HepG2 (cell line): Measurements from ENCODE around the gene ZMYND8. TPM values are rescaled to one million over a fixed set of nuclear protein-coding genes. Genes with fewer than 3 reads are reported as not detected.

Source experiments
- ATAC-seq: fragments of 200-7000 bp; cut with Tn5 transposase; 3 replicates; pipeline ENCODE4 v1.9.1; 2020; ENCODE audit warnings: mild to moderate bottlenecking, moderate library complexity
- BruUV-seq: library from RNA; stranded (reverse); fragments of 400-500 nt; replicated peaks from 2 replicates; lab custom pipeline; 2021; lab: Mats Ljungman, UMichigan
- CTCF ChIA-PET: fragments of 300-600 bp; formaldehyde crosslinking; extraction: SDS; loops from one replicate; lab custom pipeline; 2021; ENCODE audit warnings: low total read pairs, inconsistent platforms, low intra/inter-chr PET ratio; lab: Yijun Ruan, JAX
- POLR2A ChIA-PET: fragments of 350-600 bp; sonication (Branson Sonifier 250); formaldehyde crosslinking; loops from one replicate; lab custom pipeline; 2020; ENCODE audit warnings: antibody characterized with exemption, inconsistent platforms; lab: Yijun Ruan, JAX
- DNase-seq: peaks from one replicate; pipeline ENCODE4 v3.0.0-alpha.2; 2015; ENCODE audit warnings: low spot score
- FAIRE-seq: peaks from 3 replicates; lab custom pipeline; 2011; peaks lifted over from hg19 to GRCh38; lab: Jason Lieb, UNC
- H2AFZ ChIP-seq: one replicate; pipeline ENCODE4 v1.6.1; 2011; ENCODE audit warnings: low read length, inconsistent platforms
- H3K27ac ChIP-seq: fragments of 300-600 bp; 3 replicates; pipeline ENCODE4 v1.8.0; 2011; ENCODE audit warnings: mixed run types, mild to moderate bottlenecking, mixed read lengths, low read length, inconsistent platforms; ENCODE audit not compliant: insufficient read depth; ENCODE audit errors: extremely low read length
- H3K27me3 ChIP-seq, 2 experiments: fragments of 200-600 bp in 1 of 2; 2 replicates in 1 of 2; 3 replicates in 1 of 2; pipeline versions ENCODE4 v1.6.0 to v1.8.0; 2011; ENCODE audit warnings: low read length in 2 of 2, mild to moderate bottlenecking in 2 of 2, moderate library complexity in 2 of 2, inconsistent platforms in 1 of 2; ENCODE audit not compliant: insufficient read depth in 2 of 2, control insufficient read depth in 1 of 2
- H3K36me3 ChIP-seq, 2 experiments: fragments of 200-600 bp in 1 of 2; replicated peaks in 1 of 2; 2 replicates in 1 of 2; 3 replicates in 1 of 2; pipeline versions ENCODE4 v1.5.1 to v1.8.0; 2011; ENCODE audit warnings: low read length in 2 of 2, inconsistent platforms in 1 of 2; ENCODE audit not compliant: insufficient read depth in 2 of 2, control insufficient read depth in 1 of 2
- H3K4me1 ChIP-seq: 2 replicates; pipeline ENCODE4 v1.5.1; 2012; ENCODE audit warnings: low read length, inconsistent platforms; ENCODE audit not compliant: insufficient read depth
- H3K4me2 ChIP-seq: 2 replicates; pipeline ENCODE4 v1.6.0; 2011; ENCODE audit warnings: low read depth, low read length, inconsistent platforms
- H3K4me3 ChIP-seq, 3 experiments: fragments of 200-600 bp in 1 of 3; sonication (generic), shearing (Covaris generic) in 1 of 3; replicated peaks in 1 of 3; 2 replicates each; pipeline ENCODE4 v1.5.1; 2011 to 2016; ENCODE audit warnings: low read length in 3 of 3, inconsistent platforms in 2 of 3, low read depth in 2 of 3, mild to moderate bottlenecking in 2 of 3, control low read depth in 1 of 3, mixed read lengths in 1 of 3; ENCODE audit not compliant: insufficient read depth in 1 of 3
- H3K79me2 ChIP-seq: one replicate; pipeline ENCODE4 v1.6.1; 2011; ENCODE audit warnings: low read length, inconsistent platforms; ENCODE audit not compliant: insufficient read depth
- H3K9ac ChIP-seq: 2 replicates; pipeline ENCODE4 v1.6.0; 2011; ENCODE audit warnings: mild to moderate bottlenecking, low read depth, low read length, inconsistent platforms; ENCODE audit not compliant: insufficient read depth
- H3K9me3 ChIP-seq: 2 replicates; pipeline ENCODE4 v1.5.1; 2012; ENCODE audit warnings: mild to moderate bottlenecking, low read length
- H4K20me1 ChIP-seq: 2 replicates; pipeline ENCODE4 v1.6.0; 2011; ENCODE audit warnings: inconsistent platforms, mild to moderate bottlenecking, low read length, moderate library complexity; ENCODE audit not compliant: insufficient read depth
- IRX3 ChIP-seq: sonication (generic); formaldehyde crosslinking; IDR thresholded peaks from 2 replicates; pipeline ENCODE4 v1.8.1; 2023; ENCODE audit warnings: mild to moderate bottlenecking, low read depth, missing genetic modification reagents, borderline replicate concordance
- POLR2AphosphoS5 ChIP-seq: IDR thresholded peaks from 2 replicates; pipeline ENCODE4 v1.6.1; 2012; ENCODE audit warnings: low read depth, low read length
- RBM22 ChIP-seq: fragments of 200-400 bp; formaldehyde crosslinking; optimal IDR thresholded peaks from 2 replicates; pipeline ENCODE3; 2017; ENCODE audit warnings: mild to moderate bottlenecking, low read length, moderate library complexity
- ZMAT3 ChIP-seq: sonication (generic); formaldehyde crosslinking; conservative IDR thresholded peaks from 2 replicates; pipeline ENCODE4 v1.7.0; 2021; ENCODE audit warnings: missing genetic modification reagents
- ZNF382 ChIP-seq: sonication (generic); formaldehyde crosslinking; IDR thresholded peaks from 2 replicates; pipeline ENCODE4 v1.5.0; 2020; ENCODE audit warnings: missing genetic modification reagents, mild to moderate bottlenecking, borderline replicate concordance
- ZNF597 ChIP-seq: sonication (generic); formaldehyde crosslinking; IDR thresholded peaks from 2 replicates; pipeline ENCODE4 v1.5.0; 2020; ENCODE audit warnings: missing genetic modification reagents
- WGBS: methylation state at CpG from one replicate; pipeline ENCODE4 v1.1.6; 2017; ENCODE audit warnings: low lambda C conversion rate; 5-methylcytosine and 5-hydroxymethylcytosine counted together
- in situ Hi-C: cut with HindIII; loops from 2 replicates; pipeline ENCODE4 v1.10.0; 2017; ENCODE audit warnings: low pct_unique_long_range_greater_than_20kb; ENCODE audit not compliant: extremely low pct_ligation_motif_present
- intact Hi-C: fragments of 100-400 bp; cut with micrococcal nuclease; formaldehyde crosslinking; loops from one replicate; pipeline ENCODE4 v1.10.0; 2022; ENCODE audit not compliant: unreplicated experiment
- polyA plus RNA-seq, 8 experiments: library from polyadenylated mRNA; depleted of rRNA in 3 of 8; stranded (reverse) in 7 of 8; unstranded in 1 of 8; fragments of >200 nt; fragmentation: Illumina TruSeq in 4 of 8; extraction: Trizol in 4 of 8; gene quantifications; 2 replicates each; pipeline versions ENCODE4 v1.2.1 to v1.2.3, GENCODE V29; 2011 to 2016; ENCODE audit warnings: low read depth in 4 of 8, missing spikeins in 1 of 8, mixed read lengths in 1 of 8; ENCODE audit not compliant: insufficient read depth in 1 of 8
- total RNA-seq, 5 experiments: library from RNA; depleted of rRNA; stranded (reverse); fragments of >200 nt; fragmentation: Illumina TruSeq; extraction: Trizol; gene quantifications; 2 replicates each; pipeline ENCODE4 v1.2.3, GENCODE V29; 2016; ENCODE audit warnings: low read depth in 1 of 5

The ZMYND8 gene
- total and polyA plus RNA-seq, 2 of the 13 experiments (the other 11 are each of a cell fraction or from before 2014, with no cell fraction given), result 53.9 to 84.7 TPM

- BruUV-seq, result no TSS peak
- Histone ChIP-seq H3K4me2 (no peak overlapping the region), H3K9ac (no peak overlapping the region), H3K4me1 (no peaks in the 10 kb centered on the region), H3K27ac (no peak overlapping the region), H2AFZ (no peak overlapping the region), H4K20me1 (peaks cover 27% of the 10 kb centered on the region; the same call in 1 of the 2 replicates), H3K27me3 (no peaks in the 10 kb centered on the region; a peak in 1 of 5 replicates), H3K79me2 (peaks cover 5% of the 10 kb centered on the region), H3K36me3 (peaks cover 76 to 92% of the 10 kb centered on the region in 2 experiments), H3K4me3 (no peak overlapping the region), H3K9me3 (no peaks in the 10 kb centered on the region)
- 96% methylated on average over 7 of the region's 7 CpGs for WGBS
- CTCF ChIA-PET, result no interaction called here
- ATAC-seq, result no peak
- no peak for DNase-seq
- intact Hi-C loops, result loop anchor here (5.0 kb wide), 1 partner anchor 35 kb away; no protein-coding TSS in a partner anchor
- TF ChIP-seq ZNF597 (CRISPR knock-in tag) (no peak), ZMAT3 (CRISPR knock-in tag) (no peak), ZNF382 (CRISPR knock-in tag) (0 out of 2 replicates have a peak, but pooled peaks have one; percentile 22)
- in situ Hi-C loops, result no loop called here
- no peak for FAIRE-seq
- POLR2A ChIA-PET, result interaction anchor here (1.2 kb wide), 1 partner anchor 12 kb away, joined by 3 read pairs; no protein-coding TSS in a partner anchor
Observed at GRCh38 chr20:47216819-47217410, 139.6 kb downstream of the ZMYND8 start.

GRCh38 chr20:47215653-47216397 lies 140.7 kb downstream of the ZMYND8 start:
- peaks cover 5% of the 10 kb centered on the region for H3K79me2 ChIP-seq
- DNase-seq (no peak), FAIRE-seq (no peak), ATAC-seq (no peak)
- no peaks in the 10 kb centered on the region; a peak in 1 of 5 replicates for H3K27me3 ChIP-seq
- WGBS, result 96% methylated on average over 10 of the region's 10 CpGs
- H3K9me3 ChIP-seq, result no peaks in the 10 kb centered on the region
- BruUV-seq, result no TSS peak
- ChIA-PET CTCF (no interaction called here), POLR2A (interaction anchor here (1.1 kb wide), 1 partner anchor 15 kb away, joined by 4 read pairs; no protein-coding TSS in a partner anchor)
- H3K27ac ChIP-seq, result no peak overlapping the region
- in situ Hi-C loops (no loop called here), intact Hi-C loops (loop anchor here (5.0 kb wide), 1 partner anchor 36 kb away; no protein-coding TSS in a partner anchor)
- H2AFZ ChIP-seq, result no peak overlapping the region
- no peaks in the 10 kb centered on the region for H3K4me1 ChIP-seq
- no peak overlapping the region for H3K4me3 ChIP-seq
- peaks cover 27% of the 10 kb centered on the region; the same call in 1 of the 2 replicates for H4K20me1 ChIP-seq
- H3K36me3 ChIP-seq, result peaks cover 77 to 93% of the 10 kb centered on the region in 2 experiments
- peak; percentile 88 for TF ChIP-seq RBM22
- no peak for TF ChIP-seq IRX3 (CRISPR knock-in tag)
- 0 out of 2 replicates have a peak, but pooled peaks have one; percentile 24 for TF ChIP-seq POLR2AphosphoS5
- no peak overlapping the region for H3K4me2 ChIP-seq
- no peak overlapping the region for H3K9ac ChIP-seq
